SK-N-MC (cell line): ENCODE measurements around the gene UBL4A.

ENCODE experiments used
- EZH2 ChIP-seq: fragments of 200-600 bp; sonication (generic); IDR thresholded peaks from one replicate; pipeline ENCODE4 v1.6.1; 2017; ENCODE audit warnings: antibody characterized with exemption
- FOXP2 ChIP-seq: optimal IDR thresholded peaks from 2 replicates; pipeline ENCODE3; 2011; ENCODE audit warnings: mild to moderate bottlenecking, moderate library complexity; ENCODE audit not compliant: insufficient read depth; ENCODE audit errors: extremely low read length, control extremely low read depth
- POLR2AphosphoS5 ChIP-seq: IDR thresholded peaks from 2 replicates; pipeline ENCODE4 v1.6.1; 2012; ENCODE audit warnings: mild to moderate bottlenecking, low read depth, low read length, borderline replicate concordance

DNA sequence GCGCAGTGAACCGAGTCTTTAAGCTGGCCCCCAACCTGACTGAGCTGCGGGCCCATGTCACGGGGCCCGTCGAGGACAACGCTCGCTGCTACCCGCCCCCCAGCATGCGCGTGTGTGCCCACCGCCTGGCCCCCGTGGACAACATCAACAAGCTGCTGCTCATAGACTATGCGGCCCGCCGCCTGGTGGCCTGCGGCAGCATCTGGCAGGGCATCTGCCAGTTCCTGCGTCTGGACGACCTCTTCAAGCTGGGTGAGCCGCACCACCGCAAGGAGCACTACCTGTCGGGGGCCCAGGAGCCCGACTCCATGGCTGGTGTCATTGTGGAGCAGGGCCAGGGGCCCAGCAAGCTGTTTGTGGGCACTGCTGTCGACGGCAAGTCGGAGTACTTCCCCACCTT, 26.1 kb downstream of the UBL4A start:
- TF ChIP-seq POLR2AphosphoS5 (no peak), EZH2 (no peak), FOXP2 (no peak)
